GM19328 (cell line): ENCODE measurements around the gene BEND6.

Experiments used
- ATAC-seq: cut with Tn5 transposase; IDR thresholded peaks from one replicate; pipeline ENCODE4 v1.9.1; 2021; ENCODE audit warnings: mild to moderate bottlenecking, moderate library complexity; ENCODE audit not compliant: unreplicated experiment

The BEND6 gene

DNA sequence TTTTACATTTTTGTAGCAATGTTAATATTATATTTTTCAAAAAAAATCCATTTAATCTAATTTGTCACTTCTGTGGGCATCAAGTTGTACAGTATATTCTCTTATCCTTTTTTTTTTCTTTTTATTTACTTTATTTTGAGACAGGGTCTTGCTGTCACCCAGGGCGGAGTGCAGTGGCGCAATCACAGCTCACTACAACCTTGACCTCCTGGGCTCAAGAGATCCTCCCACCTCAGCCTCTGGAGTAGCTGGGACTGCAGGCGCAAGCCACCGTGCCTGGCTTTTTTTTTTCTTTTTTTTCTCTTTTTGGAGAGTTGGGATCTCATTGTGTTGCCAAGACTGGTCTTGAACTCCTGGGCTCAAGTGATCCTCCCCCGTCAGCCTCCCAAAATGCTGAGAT lies 14.4 kb upstream of the BEND6 start:
- no peak for ATAC-seq

DNA sequence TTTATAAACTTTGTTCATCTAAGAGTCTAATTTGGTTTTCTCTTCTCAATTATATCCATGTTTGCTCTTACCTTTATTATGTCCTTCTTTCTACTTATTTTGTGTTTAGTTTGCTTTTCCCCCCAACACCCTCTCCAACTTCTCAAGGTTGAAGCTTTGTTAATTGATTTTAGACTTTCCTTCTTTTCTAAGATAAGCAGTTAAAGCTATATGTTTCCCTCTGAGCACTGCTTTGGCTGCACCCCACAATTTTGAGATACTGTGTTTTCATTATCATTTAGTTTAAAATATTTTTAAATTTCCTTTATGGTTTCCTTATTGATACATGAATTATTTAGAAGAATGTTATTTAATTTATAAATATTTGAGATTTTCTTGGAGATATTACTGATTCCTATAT lies 13.9 kb upstream of the BEND6 start:
- no peak for ATAC-seq

- no peak for ATAC-seq
These were observed 10.2 kb upstream of the BEND6 start for GRCh38 chr6:56944661-56945060.

DNA sequence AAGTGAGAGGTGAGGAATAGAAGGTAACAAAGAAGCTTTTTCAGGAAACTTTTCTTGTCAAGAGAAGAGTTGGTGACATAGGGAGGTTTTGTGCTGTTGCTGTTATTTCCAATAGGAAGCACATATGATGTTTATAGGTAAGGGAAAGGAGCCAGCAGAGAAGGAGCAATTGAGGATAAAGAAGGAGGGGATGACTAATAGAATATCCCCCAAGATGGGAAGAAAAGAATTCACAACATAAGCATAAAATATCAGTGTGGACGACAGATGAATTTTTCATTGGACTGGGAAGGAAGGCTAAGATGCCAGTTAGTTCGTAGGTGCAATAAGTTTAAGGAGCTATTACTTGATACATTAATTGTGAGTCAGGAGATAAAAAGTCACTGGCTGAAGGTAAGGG lies 8.5 kb upstream of the BEND6 start:
- ATAC-seq, result no peak

DNA sequence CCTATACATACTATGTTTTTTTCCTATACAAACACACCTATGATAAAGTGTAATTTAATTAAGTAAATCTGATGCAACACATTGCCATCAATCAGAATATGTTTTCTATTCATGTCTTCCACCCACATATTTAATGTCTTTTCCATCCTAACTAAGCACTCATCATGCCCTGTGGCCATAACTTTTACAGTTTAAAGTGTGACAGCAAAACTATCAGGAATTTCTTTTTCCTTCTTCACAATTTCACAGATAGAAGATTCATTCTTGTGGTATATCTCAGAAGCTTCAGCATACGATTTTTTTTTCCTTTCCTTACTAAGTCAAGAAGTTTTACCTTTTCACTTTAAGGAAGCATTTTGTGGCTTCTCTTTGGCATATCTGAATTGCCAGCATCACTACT lies 7.0 kb upstream of the BEND6 start:
- no peak for ATAC-seq

GRCh38 chr6:56949265-56949664 lies 5.6 kb upstream of the BEND6 start:
- no peak for ATAC-seq

DNA sequence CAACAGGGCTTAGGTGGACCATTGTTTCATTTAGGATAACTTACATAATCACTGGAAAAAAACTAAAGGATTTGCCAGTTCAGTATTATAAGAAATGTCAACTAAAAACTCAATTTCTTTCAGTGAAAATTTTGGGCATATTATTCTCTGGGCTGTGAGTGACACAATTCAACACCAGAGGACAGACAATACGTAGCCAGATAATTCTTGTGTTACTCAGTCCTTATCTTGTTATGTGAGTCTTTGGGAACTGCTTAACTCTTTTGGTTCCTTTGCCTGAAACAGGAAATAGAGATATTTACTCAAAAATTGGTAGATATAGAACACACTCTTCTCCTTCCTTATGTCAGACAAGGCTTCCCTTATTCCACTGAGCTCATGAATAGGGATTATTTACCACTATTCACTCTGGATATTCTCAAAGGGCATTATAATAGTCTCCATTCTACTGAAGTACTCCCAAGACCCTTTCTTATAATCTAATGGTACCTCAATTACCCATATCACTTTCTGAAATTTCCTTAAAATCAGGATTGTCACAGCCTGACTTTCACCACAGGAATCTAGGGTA lies 4.9 kb upstream of the BEND6 start:
- no peak for ATAC-seq

DNA sequence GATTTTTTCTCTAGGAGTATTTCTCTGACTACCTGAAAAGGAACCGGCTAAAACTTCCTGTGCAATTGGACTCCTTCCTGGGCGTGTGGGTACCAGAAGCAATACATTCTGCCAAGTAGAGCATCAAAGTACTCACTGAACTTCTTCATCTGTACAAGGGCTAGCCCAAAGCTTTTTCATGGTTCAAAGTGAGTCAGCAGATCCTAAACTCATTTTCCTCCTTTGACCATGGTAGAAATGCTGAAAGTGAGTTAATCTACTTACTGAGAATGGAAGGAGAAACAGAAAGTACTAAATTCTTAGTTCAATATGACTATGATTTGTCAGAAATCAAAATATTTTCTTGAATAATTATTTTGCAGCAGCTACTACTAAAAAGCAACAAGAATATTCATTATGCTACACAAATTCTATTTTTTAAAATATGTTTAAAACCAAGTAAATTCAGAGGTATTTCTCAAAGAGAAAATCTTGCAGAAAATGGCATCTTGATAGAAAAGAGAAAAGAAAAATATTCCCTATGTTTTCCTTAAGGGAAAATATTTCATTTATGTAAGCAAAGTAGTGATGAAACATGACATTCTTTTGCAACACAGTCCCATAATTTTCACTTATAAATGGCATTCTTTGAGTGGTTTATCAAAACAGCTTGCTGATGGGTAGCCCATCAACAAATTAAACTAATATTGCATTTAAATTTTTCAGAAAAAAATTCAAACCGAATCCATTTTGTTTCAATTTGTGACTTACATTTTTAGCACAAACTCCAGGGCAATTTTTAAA lies 3.7 kb upstream of the BEND6 start:
- ATAC-seq, result no peak

DNA sequence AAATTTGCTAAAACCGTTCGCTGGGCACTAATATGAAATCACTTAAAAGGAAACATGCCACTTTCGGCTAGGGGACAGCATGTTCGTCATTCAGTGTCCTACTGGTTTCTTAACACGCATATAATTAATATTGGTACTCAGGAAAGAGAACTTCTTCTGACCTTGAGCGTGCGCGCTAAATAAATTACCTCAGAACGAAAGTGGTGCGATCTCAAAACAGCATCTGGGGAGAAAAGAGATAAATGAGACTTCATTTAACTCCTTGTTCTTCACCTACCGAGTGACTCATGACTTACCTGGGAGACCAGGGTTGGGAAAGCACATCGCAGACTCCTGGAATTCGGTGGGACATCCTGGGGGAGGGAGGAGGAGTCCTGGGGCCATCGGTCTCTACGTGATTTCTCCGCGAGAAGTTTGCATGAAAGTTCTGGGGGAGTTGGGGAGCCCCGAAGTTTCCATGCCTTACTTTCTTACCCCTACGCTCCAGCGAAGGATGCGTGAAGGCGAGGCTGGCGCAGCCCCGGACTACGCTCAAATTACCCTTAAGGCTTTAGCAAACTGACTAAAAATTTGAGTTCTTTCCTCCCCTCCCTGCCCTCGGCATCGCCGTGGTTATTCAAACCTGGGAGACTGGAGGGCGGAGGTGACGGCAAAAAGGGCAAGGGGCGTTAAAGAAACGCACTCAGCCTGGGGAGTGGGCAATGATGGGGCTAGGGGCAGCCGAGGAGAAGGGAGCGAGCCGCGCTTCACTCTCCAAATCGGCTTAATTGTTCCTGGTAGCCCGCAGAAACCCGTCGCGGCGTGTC lies 1.1 kb upstream of the BEND6 start:
- no peak for ATAC-seq

- ATAC-seq, result peak; percentile 72
These were observed 556 bp downstream of the BEND6 start for GRCh38 chr6:56955171-56956155.

GRCh38 chr6:56956491-56956890 lies 1.6 kb downstream of the BEND6 start:
- no peak for ATAC-seq

GRCh38 chr6:56957856-56958255 lies 2.9 kb downstream of the BEND6 start:
- ATAC-seq, result no peak

GRCh38 chr6:56958481-56958880 lies 3.6 kb downstream of the BEND6 start:
- ATAC-seq, result no peak

DNA sequence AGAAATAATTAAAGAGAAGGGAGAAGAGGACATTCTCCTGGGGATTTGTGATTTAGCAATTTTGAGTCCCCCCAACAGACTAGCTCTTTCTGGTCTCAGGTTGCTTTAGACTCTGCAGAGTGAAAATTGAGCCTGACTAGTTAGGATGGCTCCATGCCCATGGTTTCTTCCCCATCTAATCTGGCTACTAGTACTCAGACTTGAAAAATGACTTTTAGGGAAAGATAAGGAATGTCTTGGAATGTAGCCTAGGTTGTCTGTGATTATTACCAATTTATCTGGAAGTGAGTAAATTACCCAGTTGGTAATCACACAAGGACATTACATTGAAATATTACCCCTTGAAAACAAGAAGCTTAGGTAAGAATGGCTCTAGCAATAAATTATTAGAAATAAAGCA lies 4.2 kb downstream of the BEND6 start:
- ATAC-seq, result no peak

DNA sequence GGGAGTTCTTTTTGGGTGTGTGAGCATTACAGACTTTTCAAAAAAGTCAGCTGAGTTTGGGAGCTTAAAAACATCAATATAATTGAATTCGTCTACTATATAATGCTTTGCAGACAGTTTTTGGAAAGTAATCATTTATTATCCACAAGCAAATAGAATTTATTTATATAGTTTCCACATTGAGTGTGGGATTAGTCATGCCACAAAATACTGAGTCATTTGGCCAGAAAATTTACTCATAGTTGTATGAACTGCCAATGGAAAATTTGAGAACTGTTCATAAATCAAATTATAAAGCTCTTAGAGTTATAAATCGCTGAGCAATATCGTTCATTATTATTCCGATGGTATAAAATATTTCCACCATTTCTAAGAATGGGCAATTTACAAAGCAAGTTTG lies 5.0 kb downstream of the BEND6 start:
- no peak for ATAC-seq

DNA sequence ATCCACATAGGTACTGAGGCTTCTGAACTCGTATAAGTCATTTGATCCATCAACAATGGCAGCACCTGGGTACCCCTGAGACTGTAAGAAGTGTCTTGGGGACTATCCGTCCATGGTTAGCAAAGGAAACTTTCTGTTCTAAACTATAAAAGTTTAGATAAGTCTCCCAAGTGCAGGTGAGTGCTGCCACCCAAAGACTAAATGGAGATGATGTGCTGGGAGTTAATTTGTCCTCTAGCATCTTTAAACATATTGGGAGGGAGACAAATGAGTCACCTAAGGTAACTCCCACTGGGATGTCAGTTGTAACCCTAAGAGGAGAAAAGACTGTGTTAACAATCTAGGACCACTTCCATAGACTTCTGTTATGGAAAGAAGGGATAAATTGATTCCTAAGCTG lies 6.2 kb downstream of the BEND6 start:
- no peak for ATAC-seq

DNA sequence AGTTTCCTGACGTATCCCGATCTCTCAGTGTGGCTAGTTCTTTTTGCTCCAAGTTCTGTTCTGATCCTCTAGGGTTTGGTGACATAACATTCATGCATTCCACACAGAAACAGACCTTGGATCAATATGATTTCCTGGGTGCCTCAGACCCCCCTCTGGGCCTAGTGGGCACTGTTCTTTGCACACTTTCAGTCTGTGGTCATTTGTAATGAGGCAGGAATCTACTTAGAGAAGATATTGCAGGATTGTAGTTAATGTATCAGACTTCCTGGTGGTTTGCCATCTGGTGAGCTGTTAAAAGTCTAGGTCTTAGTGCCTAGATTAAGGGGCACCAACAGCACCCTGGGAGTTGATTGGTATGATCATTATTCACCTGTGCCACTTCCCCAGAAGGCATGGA lies 7.5 kb downstream of the BEND6 start:
- no peak for ATAC-seq

GRCh38 chr6:56963043-56963442 lies 8.1 kb downstream of the BEND6 start:
- ATAC-seq, result no peak

- ATAC-seq, result no peak
These were observed 8.9 kb downstream of the BEND6 start for GRCh38 chr6:56963793-56964192.

- ATAC-seq, result no peak
These were observed 10.2 kb downstream of the BEND6 start for GRCh38 chr6:56965126-56965525.

DNA sequence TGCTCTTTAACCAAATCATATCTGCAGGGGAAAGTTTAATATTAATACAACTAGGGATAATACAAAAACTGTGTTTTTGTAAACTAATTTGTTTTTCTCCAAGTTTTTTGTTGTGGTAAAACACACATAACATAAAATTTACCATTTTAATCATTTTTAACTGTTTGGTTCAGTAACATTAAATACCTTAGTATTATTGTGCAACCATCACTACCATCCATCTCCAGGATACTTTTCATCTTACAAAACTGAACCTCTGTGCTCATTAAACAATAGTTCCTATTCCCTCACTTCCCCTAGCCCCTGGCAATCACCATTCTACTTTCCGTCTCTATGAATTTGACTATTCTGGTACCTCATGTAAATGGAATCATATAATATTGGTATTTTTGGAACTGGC lies 15.9 kb downstream of the BEND6 start:
- no peak for ATAC-seq
